Kidney (tissue), 14 donors: ENCODE measurements around the gene THSD4. TPM values are rescaled to one million over a fixed set of nuclear protein-coding genes. Genes with fewer than 3 reads are reported as not detected.
"Not testable (repeated sequence)": the region's sequence is repeated elsewhere in the genome, so short reads cannot be mapped to it uniquely, and the experiment has no call there.

ENCODE experiments used
- DNase-seq, 5 donors: peaks; one replicate each; pipeline ENCODE4 v3.0.0-alpha.2; 2013 to 2020
- FAIRE-seq: peaks from 2 replicates; lab custom pipeline; 2012; peaks lifted over from hg19 to GRCh38; lab: Jason Lieb, UNC
- H3K27ac ChIP-seq, 2 donors: one replicate each; pipeline ENCODE4 v1.7.0; 2013; ENCODE audit warnings: low read depth in 2 of 2, low read length in 2 of 2, inconsistent platforms in 1 of 2
- H3K27me3 ChIP-seq: one replicate; pipeline ENCODE4 v1.7.1; 2013; ENCODE audit warnings: low read length, inconsistent platforms; ENCODE audit not compliant: control insufficient read depth, insufficient read depth
- H3K36me3 ChIP-seq, 3 donors: one replicate each; pipeline versions ENCODE4 v1.7.0 to v1.7.1; 2013; ENCODE audit warnings: low read length in 3 of 3, control low read depth in 1 of 3, inconsistent platforms in 1 of 3; ENCODE audit not compliant: insufficient read depth in 3 of 3, control insufficient read depth in 2 of 3
- H3K4me1 ChIP-seq, 3 donors: one replicate each; pipeline versions ENCODE4 v1.7.0 to v1.7.1; 2013; ENCODE audit warnings: low read length in 3 of 3, inconsistent platforms in 1 of 3, low read depth in 1 of 3; ENCODE audit not compliant: control insufficient read depth in 2 of 3, insufficient read depth in 2 of 3
- H3K4me3 ChIP-seq, 3 donors: one replicate each; pipeline versions ENCODE4 v1.7.0 to v1.8.1; 2013; ENCODE audit warnings: low read length in 3 of 3, control low read depth in 1 of 3, inconsistent platforms in 1 of 3
- H3K9ac ChIP-seq, 3 donors: one replicate each; pipeline versions ENCODE4 v1.7.0 to v1.7.1; 2013; ENCODE audit warnings: low read length in 3 of 3, control low read depth in 1 of 3, inconsistent platforms in 1 of 3
- H3K9me3 ChIP-seq, 3 donors: one replicate each; pipeline versions ENCODE4 v1.7.0 to v1.7.1; 2013; ENCODE audit warnings: low read length in 3 of 3, control low read depth in 1 of 3, inconsistent platforms in 1 of 3; ENCODE audit not compliant: control insufficient read depth in 2 of 3, insufficient read depth in 1 of 3
- intact Hi-C: fragments of 100-400 bp; cut with DNase I; formaldehyde crosslinking; loops from one replicate; pipeline ENCODE4 v1.11.1; 2022
- polyA plus RNA-seq: library from polyadenylated mRNA; stranded (reverse); fragments of 350-450 nt; fragmentation: Illumina TruSeq; extraction: RNeasy Lipid Tissue Mini Kit (QIAGEN cat#74804); gene quantifications from one replicate; pipeline ENCODE4 v1.2.3, GENCODE V29; 2014; ENCODE audit warnings: low read depth, low replicate concordance; ENCODE audit not compliant: insufficient read depth
- total RNA-seq: library from RNA; stranded (reverse); fragmentation: NEBNext Ultra II Directional; extraction: Animal tissue kit (Norgen Biotek cat#: 25700); gene quantifications from one replicate; pipeline ENCODE4 v1.2.1, GENCODE V29; 2021
- TF ChIP-seq, protein P1 (sequence below): IDR thresholded peaks from 3 replicates; pipeline ENCODE4 v1.5.1; 2012; ENCODE audit warnings: mild to moderate bottlenecking, moderate library complexity, borderline replicate concordance; ENCODE audit not compliant: insufficient read depth; ENCODE audit errors: extremely low read depth
- donor health status: control.
- donor health status: control.
- donor health status: control.
- donor health status: control.
- donor health status: control.
- donor health status: DM: yes; HTN: yes; CAD: no.
- donor health status: Normal renal cell carcinoma (clear cell type).

Gene THSD4
- total and polyA plus RNA-seq, 2 donors from 2014 or later: 9.4 to 36.3 TPM

GRCh38 chr15:71437404-71437803 lies 322.1 kb downstream of the THSD4 start:
- TF ChIP-seq, protein P1, sequence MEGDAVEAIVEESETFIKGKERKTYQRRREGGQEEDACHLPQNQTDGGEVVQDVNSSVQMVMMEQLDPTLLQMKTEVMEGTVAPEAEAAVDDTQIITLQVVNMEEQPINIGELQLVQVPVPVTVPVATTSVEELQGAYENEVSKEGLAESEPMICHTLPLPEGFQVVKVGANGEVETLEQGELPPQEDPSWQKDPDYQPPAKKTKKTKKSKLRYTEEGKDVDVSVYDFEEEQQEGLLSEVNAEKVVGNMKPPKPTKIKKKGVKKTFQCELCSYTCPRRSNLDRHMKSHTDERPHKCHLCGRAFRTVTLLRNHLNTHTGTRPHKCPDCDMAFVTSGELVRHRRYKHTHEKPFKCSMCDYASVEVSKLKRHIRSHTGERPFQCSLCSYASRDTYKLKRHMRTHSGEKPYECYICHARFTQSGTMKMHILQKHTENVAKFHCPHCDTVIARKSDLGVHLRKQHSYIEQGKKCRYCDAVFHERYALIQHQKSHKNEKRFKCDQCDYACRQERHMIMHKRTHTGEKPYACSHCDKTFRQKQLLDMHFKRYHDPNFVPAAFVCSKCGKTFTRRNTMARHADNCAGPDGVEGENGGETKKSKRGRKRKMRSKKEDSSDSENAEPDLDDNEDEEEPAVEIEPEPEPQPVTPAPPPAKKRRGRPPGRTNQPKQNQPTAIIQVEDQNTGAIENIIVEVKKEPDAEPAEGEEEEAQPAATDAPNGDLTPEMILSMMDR: no peak
- DNase-seq (no peak), FAIRE-seq (no peak)
- H3K9me3 ChIP-seq: peaks cover 0 to 3% (median 0%) of the 10 kb centered on the region in 3 donors
- H3K9ac ChIP-seq: no peak overlapping the region
- H3K27me3 ChIP-seq: no peaks in the 10 kb centered on the region
- peaks cover 0 to 2% (median 0%) of the 10 kb centered on the region in 3 donors for H3K4me1 ChIP-seq
- intact Hi-C loops: loop anchor here (10.0 kb wide), 1 partner anchor 323 kb away; the partner anchor contains the start of gene THSD4
- H3K36me3 ChIP-seq: no peaks in the 10 kb centered on the region
- no peak overlapping the region for H3K27ac ChIP-seq
- no peak overlapping the region for H3K4me3 ChIP-seq

GRCh38 chr15:71437919-71438318 lies 322.6 kb downstream of the THSD4 start:
- DNase-seq: no peak

DNA sequence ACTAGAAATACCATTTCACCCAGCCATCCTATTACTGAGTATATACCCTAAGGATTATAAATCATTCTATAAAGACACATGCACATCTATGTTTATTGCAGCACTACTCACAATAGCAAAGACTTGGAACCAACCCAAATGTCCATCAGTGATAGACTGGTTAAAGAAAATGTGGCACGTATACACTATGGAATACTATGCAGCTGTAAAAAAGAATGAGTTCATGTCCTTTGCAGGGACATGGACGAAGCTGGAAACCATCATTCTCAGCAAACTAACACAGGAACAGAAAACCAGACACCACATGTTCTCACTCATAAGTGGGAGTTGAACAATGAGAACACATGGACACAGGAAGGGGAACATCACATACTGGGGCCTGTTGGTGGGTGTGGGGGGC lies 324.2 kb downstream of the THSD4 start:
- H3K27me3 ChIP-seq, H3K36me3 ChIP-seq, DNase-seq, H3K9me3 ChIP-seq, H3K4me1 ChIP-seq, H3K9ac ChIP-seq, H3K4me3 ChIP-seq, FAIRE-seq, H3K27ac ChIP-seq: not testable (repeated sequence)
- intact Hi-C loops: loop anchor here (10.0 kb wide), 1 partner anchor 325 kb away; the partner anchor contains the start of gene THSD4

More at GRCh38 chr15:71437919-71438318, 322.6 kb downstream of the THSD4 start:
- Histone ChIP-seq H3K27ac (no peak overlapping the region), H3K9me3 (peaks cover 0 to 3% (median 0%) of the 10 kb centered on the region in 3 donors), H3K4me1 (peaks cover 0 to 2% (median 0%) of the 10 kb centered on the region in 3 donors), H3K9ac (no peak overlapping the region), H3K27me3 (no peaks in the 10 kb centered on the region), H3K4me3 (no peak overlapping the region), H3K36me3 (no peaks in the 10 kb centered on the region)
- no peak for FAIRE-seq
- intact Hi-C loops: loop anchor here (10.0 kb wide), 1 partner anchor 323 kb away; the partner anchor contains the start of gene THSD4
- TF ChIP-seq, protein P1: no peak

DNA sequence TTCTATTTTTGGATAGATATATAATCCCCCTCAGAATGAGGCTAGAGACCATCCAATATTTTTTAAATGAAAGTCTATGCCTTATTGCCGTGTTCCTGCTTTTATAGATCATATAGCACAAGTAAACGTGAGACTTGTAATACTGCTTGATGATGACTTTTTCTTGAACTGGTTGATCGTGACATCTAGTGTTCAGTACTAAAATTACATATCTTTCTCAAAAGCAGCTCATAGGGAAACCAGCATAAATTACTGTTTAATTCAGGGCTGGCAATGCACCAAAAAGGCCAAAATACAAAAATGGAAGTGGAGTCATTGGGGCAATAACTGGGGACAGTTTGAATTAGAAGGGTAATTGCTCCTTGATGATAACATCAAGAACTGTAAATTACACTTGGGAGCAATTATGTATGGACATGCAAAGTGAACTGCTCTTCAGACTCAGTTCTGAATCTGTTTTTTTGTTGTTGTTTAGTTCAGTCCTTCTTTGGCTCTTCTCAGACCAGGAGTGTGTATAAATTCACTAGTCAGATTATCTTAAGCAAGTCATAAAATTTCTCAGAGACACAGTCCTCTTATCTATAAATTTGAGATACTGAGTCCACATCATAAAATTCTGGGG lies 325.3 kb downstream of the THSD4 start:
- H3K36me3 ChIP-seq: no peaks in the 10 kb centered on the region
- TF ChIP-seq, protein P1: peak; percentile 67
- intact Hi-C loops: no loop called here
- peaks cover 0 to 4% (median 0%) of the 10 kb centered on the region in 3 donors for H3K4me1 ChIP-seq
- FAIRE-seq: no peak
- H3K9me3 ChIP-seq: peaks cover 0 to 3% (median 0%) of the 10 kb centered on the region in 3 donors
- no peak overlapping the region for H3K4me3 ChIP-seq
- no peaks in the 10 kb centered on the region for H3K27me3 ChIP-seq
- H3K27ac ChIP-seq: no peak overlapping the region
- peak in 2 of 5 donors; percentile 76 to 84 for DNase-seq
- no peak overlapping the region for H3K9ac ChIP-seq
